Measurements from ENCODE around the gene KLF9.

Gene KLF9

DNA sequence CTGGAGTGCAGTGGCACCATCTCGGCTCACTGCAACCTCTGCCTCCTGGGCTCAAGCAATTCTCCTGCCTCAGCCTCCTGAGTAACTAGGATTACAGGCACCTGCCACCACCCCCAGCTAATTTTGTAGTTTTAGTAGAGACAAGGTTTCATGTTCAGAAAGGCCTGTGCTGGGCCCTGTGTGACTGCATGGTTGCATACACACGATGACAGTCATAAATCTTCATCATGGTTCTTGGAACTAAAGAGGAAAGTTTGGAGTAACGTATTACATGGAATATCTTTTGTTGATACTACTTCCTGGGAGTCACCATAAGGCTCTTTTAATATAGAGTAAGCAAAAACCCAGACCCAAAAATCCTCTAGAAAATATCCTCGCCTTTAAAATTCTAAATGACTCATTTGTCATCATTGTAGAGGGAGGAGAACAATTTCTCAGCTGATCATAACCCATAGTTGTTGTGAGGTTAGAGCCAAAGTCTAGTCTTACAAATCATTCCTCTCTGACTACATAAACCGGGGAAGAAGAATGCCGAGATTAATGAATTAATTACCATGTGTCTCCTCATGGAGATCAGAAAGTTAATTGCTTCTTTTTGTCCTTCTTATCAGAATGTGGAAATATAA, 47.0 kb downstream of the KLF9 start:
- in situ Hi-C loops (cut with MboI; ENCODE audit: low sequenced_read_pairs) = loop anchor here (25.0 kb wide), 1 partner anchor 220 kb away; no protein-coding TSS in a partner anchor

DNA sequence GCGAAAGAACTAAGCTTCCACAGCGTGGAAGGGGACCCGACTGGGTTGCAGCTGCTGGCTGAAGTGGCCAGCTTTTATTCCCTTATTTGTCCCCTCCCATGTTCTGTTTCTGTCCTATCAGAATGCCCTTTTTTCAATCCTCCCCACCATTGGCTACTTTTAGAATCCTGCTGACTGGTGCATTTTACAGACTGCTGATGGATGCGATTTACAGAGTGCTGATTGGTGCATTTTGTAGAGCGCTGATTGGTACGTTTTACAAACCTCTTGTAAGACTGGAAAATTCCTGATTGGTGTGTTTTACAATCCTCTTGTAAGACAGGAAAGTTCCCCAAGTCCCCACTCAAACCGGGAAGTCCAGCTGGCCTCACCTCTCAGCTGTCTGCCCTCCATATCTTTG, 50.7 kb downstream of the KLF9 start:
- in situ Hi-C loops (cut with MboI; ENCODE audit: low sequenced_read_pairs) = loop anchor here (25.0 kb wide), 1 partner anchor 224 kb away; no protein-coding TSS in a partner anchor

DNA sequence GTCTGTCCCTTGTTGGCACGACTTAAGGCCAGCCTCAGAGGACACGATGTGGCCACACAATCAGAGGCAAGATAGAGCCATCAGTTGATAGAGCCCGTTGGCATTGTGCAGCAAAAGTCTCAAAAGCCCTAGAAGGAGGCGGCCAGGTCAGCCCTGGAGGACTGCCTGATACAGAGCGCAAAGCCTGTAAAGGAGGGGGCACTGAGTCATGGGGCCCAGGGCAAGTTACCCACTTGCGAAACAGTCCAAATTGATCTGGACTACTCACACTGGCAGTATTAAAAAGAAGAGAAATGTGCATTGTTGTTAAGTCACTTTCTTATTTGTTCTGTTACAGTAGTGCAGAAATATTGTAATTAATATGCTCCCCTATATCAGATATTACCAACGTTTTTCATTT, 51.5 kb downstream of the KLF9 start:
- in situ Hi-C loops (cut with MboI; ENCODE audit: low sequenced_read_pairs) = loop anchor here (25.0 kb wide), 1 partner anchor 224 kb away; no protein-coding TSS in a partner anchor

DNA sequence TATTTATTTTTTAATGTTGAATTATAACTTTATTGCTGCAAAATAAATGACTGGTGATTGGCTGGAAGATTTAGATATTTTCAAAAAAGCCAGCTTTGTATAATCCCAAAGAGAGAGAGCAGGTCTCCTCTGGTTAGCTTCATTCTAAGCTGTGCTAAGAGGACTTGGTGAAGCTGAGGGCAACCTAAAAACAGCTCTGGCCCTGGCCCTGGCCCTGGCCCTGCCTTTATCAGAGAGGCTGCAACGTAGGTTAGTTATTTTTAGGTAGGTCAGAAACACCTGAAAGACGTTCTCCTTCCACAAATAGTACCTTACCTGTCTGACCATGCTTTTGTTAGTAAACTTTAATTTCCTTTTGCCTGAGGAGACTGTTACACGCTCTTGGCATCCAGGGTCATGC, 58.7 kb downstream of the KLF9 start:
- in situ Hi-C loops (cut with MboI; ENCODE audit: low sequenced_read_pairs) = loop anchor here (25.0 kb wide), 1 partner anchor 232 kb away; no protein-coding TSS in a partner anchor

DNA sequence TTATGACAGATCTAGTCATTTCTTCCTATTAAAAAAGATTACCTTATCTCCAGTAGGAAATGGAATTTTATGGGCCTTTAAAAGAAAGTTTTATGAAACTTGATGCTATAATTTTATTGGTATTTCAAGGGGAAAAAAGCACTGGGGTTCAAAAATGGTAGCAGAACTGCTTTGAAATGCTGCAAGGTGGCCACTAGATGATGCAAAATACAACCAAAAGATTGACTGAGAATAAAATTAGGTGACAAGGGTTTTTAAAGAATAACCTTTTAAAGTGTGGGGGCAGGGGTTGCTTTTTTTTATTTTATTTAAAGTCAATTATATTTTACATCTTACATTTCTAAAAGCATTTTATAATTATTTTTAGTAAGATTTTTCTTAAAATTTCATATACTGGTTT, 61.7 kb downstream of the KLF9 start:
- in situ Hi-C loops (cut with MboI; ENCODE audit: low sequenced_read_pairs) = loop anchor here (25.0 kb wide), 1 partner anchor 234 kb away; no protein-coding TSS in a partner anchor

DNA sequence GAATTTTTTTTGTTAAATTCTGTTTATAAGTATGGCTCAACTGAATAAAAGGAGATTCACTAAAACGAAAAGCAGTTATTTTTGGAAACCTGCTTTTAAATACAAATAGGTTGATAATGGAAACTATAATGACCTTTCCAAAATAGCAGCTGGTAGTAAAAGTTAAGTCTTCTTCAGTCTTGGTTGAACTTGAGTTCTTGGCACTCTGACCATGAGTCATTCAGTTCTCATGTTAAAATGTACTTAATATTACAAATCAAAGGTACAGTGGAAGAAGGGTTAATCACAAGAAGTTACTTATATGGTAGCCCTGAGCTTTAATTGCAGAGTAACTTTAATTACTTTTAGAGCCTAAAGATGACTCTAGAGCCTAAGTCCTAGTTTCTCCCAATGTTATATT, 62.1 kb downstream of the KLF9 start:
- in situ Hi-C loops (cut with MboI; ENCODE audit: low sequenced_read_pairs) = loop anchor here (25.0 kb wide), 1 partner anchor 235 kb away; no protein-coding TSS in a partner anchor

DNA sequence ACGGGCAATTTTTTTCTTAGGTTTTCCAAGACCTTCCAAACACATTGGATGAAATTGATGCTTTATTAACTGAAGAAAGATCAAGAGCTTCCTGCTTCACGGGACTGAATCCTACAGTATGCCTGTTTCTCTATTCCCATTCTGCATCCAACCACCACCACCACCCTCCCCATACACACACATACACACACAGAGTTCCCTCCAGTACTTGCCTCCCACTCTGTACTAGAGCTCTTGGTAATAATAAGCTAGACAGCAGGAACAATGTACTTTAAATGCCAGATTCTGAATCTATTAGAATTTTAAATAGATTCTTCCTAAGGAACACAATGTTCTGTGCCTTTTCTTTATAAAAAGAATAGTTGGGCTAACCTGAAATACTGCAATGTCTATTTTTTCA, 67.4 kb downstream of the KLF9 start:
- in situ Hi-C loops (cut with MboI; ENCODE audit: low sequenced_read_pairs) = no loop called here

DNA sequence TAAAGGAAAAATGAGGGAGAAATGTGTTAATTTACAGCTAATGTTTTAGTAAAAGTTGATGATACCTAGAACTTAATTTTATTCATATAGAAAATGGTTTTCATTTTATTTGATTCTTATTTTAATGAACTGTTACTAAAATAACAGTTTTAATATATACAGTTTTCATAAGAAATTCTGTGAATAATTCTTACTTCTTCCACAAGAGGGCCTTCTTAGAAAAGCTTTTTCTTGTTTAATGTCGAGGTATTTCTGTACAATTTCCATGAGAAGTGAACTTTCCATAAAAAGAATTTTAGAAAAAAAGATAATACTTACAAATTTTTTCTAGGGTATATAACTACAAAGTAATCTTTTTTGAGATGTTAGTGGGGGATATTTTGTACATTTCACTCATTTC, 73.9 kb downstream of the KLF9 start:
- in situ Hi-C loops (cut with MboI; ENCODE audit: low sequenced_read_pairs) = no loop called here
